ENCODE measurements around the gene SCRT2. TPM values are rescaled to one million over a fixed set of nuclear protein-coding genes. Genes with fewer than 3 reads are reported as not detected.
A peak's percentile ranks its signal among the peaks of the same experiment; 100 is the strongest.
"Not testable (repeated sequence)": the region's sequence is repeated elsewhere in the genome, so short reads cannot be mapped to it uniquely, and the experiment has no call there.

SCRT2 gene
- total RNA-seq (not detected), polyA plus RNA-seq (not detected)
- long read RNA-seq, donor 1: 0 reads
- long read RNA-seq, donor 2: 0 reads
- long read RNA-seq, donor 3: 0 reads

- H3K9me3 ChIP-seq: no peaks in the 10 kb centered on the region
- peaks cover 5% of the 10 kb centered on the region for H3K4me1 ChIP-seq (ENCODE audit: insufficient read depth)
- WGBS, 3 donors: 1 to 2% (median 2%) methylated on average over 40 to 69 of the region's 69 CpGs
- intact Hi-C loops (cut with DNase I): no loop called here
- no peak within 1 kb of the TSS for H3K4me3 ChIP-seq
- H3K36me3 ChIP-seq: no peaks in the 10 kb centered on the region
- DNase-seq: peak; percentile 78 to 92 (median 89)
- no peak for TF ChIP-seq POLR2A (IDR thresholded peaks at IDR 0.05)
- TF ChIP-seq EP300 (IDR thresholded peaks at IDR 0.05): no peak
- no peak for TF ChIP-seq CTCF (IDR thresholded peaks at IDR 0.05)
- no peaks in the 10 kb centered on the region for H3K27me3 ChIP-seq
- no peak within 1 kb of the TSS for H3K27ac ChIP-seq
These were observed at the start of gene SCRT2 for GRCh38 chr20:675453-676314. Gene SCRT2, minus strand, starts transcription at chr20:675802. Its CDS starts 201 bp downstream, at chr20:675601.

DNA sequence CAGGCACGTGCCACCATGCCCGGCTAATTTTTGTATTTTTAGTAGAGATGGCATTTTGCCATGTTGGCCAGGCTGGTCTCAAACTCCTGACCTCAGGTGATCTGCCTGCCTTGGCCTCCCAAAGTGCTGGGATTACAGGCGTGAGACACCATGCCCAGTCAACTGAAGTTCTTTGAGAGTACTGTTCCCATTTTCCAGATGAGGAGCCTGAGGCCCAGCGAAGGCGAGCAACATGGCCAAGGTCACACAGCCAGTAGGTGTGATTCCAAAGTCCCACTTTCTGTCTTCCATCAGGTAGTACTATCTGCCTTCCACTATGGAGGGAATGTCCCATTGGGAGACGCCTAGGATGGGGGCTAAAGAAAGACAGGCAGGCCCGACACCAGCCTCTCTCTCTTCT, 49.2 kb upstream of the SCRT2 start:
- DNase-seq; H3K4me1 ChIP-seq (ENCODE audit: insufficient read depth); H3K27me3 ChIP-seq; H3K9me3 ChIP-seq; H3K4me3 ChIP-seq; H3K36me3 ChIP-seq; intact Hi-C loops (cut with DNase I); H3K27ac ChIP-seq: not testable (repeated sequence)
- 85 to 87% (median 87%) methylated on average over 7 of the region's 7 CpGs for WGBS, 3 donors

- 56 to 66% (median 57%) methylated on average over 8 of the region's 8 CpGs for WGBS, 3 donors
- Histone ChIP-seq H3K36me3 (no peaks in the 10 kb centered on the region), H3K4me1 (ENCODE audit: insufficient read depth) (no peaks in the 10 kb centered on the region), H3K27ac (no peak overlapping the region), H3K27me3 (no peaks in the 10 kb centered on the region), H3K9me3 (no peaks in the 10 kb centered on the region), H3K4me3 (no peak overlapping the region)
- intact Hi-C loops (cut with DNase I): no loop called here
- no peak for DNase-seq
- TF ChIP-seq EP300 (IDR thresholded peaks at IDR 0.05) (no peak), CTCF (IDR thresholded peaks at IDR 0.05) (no peak), POLR2A (IDR thresholded peaks at IDR 0.05) (no peak)
These were observed 48.2 kb upstream of the SCRT2 start for GRCh38 chr20:723756-724155.

DNA sequence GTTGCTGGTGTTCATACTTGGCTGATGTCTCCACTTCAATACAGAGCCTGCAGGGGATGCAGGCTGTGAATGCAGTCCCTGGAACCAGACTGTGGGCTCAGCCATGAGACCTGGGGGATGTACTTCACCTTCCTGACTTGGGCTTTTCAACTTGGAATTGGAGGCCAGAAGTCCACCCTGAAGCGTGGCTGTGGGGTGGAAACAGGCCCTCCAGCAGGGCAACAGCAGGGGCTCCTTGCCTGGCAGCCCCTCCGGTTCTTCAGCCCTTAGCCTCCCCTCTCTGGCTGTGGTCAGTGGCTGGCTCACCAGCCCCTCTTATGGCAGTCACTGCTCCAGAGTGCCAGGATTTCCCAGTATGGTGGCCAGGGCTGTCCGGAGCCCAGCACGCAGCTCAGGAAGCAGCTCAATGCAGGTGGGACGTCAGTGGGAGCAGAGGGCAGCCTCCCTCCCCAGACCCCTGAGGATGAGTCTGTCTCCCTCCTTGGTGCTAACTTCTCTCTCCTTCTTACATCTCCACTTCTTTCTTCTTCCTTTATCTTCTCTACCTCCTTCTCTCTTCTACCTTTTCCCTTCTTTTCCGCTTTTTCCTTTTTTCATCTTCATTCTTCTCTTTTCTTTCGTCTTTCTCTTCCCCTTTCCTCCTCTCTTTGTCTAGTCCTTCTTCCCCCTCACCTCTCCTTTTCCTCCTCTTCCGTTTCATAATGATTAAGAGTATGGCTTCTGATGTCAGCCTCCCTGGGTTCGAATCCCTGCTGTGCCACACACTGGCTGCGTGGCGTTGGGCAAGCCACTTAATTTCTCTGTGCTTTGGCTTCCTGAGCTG, 47.4 kb upstream of the SCRT2 start:
- TF ChIP-seq POLR2A (IDR thresholded peaks at IDR 0.05) (no peak), EP300 (IDR thresholded peaks at IDR 0.05) (no peak), CTCF (IDR thresholded peaks at IDR 0.05) (no peak)
- Histone ChIP-seq H3K4me3 (no peak overlapping the region), H3K9me3 (no peaks in the 10 kb centered on the region), H3K36me3 (no peaks in the 10 kb centered on the region), H3K27ac (no peak overlapping the region), H3K27me3 (no peaks in the 10 kb centered on the region), H3K4me1 (ENCODE audit: insufficient read depth) (no peaks in the 10 kb centered on the region)
- 77 to 82% (median 78%) methylated on average over 11 of the region's 11 CpGs for WGBS, 3 donors
- DNase-seq: no peak
- intact Hi-C loops (cut with DNase I): no loop called here

Measured in ovary (tissue), 10 donors.